GM15510 (cell line): ENCODE results near the gene ATRNL1.

Experiments
- POLR2A ChIP-seq: IDR thresholded peaks from 3 replicates; pipeline ENCODE4 v1.6.1; 2011; ENCODE audit warnings: borderline replicate concordance; ENCODE audit not compliant: insufficient read length; ENCODE audit errors: extremely low read depth

ATRNL1 gene

GRCh38 chr10:115427611-115428010, 334.4 kb downstream of the ATRNL1 start:
- TF ChIP-seq POLR2A = no peak

- TF ChIP-seq POLR2A = no peak
Observed at GRCh38 chr10:115432188-115432819, 339.1 kb downstream of the ATRNL1 start.

- TF ChIP-seq POLR2A = no peak
Observed at GRCh38 chr10:115436999-115437398, 343.8 kb downstream of the ATRNL1 start.

GRCh38 chr10:115441907-115442545, 348.9 kb downstream of the ATRNL1 start:
- no peak for TF ChIP-seq POLR2A

DNA sequence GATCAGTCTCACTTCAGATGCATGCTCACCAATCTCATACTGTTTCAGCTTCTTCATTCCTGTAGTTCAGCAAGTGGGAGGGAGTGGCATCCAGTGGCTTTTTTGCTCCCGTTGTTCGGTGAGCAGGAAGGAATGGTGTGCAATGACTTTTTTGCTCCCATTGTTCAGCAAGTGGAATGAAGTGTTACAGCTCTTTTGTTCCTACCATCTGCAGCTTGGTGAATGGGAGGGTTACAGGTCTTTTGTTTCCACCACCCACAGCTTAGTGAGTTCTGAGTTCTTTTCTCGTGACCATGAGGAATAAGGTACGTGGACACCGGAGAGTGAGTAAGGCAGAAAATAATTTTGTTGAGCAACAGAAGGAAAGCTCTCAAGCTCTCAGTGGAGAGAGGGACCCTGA, 363.6 kb downstream of the ATRNL1 start:
- TF ChIP-seq POLR2A = no peak

- no peak for TF ChIP-seq POLR2A
Observed at GRCh38 chr10:115483294-115483693, 390.1 kb downstream of the ATRNL1 start.

DNA sequence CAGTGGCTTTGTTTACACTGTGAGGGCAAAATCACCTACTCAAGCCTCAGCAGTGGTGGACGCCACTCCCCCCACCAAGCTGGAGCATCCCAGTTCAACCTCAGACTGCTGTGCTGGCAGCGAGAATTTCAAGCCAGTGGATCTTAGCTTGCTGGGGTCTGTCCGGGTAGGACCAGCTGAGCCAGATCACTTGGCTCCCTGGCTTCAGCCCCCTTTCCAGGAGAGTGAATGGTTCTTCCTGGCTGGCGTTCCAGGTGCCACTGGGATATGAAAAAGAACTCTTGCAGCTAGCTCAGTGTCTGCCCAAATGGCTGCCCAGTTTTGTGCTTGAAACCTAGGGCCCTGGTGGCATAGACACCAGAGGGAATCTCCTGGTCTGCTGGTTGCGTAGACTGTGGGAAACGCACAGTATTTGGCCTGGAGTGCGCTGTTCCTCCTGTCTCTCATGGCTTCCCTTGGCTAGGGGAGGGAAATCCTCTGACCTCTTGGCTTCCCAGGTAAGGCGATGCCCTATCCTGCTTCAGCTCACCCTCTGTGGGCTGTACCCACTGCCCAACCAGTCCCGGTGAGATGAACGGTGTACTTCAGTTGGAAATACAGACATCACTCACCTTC, 398.5 kb downstream of the ATRNL1 start:
- TF ChIP-seq POLR2A = no peak

GRCh38 chr10:115503546-115503945, 410.4 kb downstream of the ATRNL1 start:
- no peak for TF ChIP-seq POLR2A

DNA sequence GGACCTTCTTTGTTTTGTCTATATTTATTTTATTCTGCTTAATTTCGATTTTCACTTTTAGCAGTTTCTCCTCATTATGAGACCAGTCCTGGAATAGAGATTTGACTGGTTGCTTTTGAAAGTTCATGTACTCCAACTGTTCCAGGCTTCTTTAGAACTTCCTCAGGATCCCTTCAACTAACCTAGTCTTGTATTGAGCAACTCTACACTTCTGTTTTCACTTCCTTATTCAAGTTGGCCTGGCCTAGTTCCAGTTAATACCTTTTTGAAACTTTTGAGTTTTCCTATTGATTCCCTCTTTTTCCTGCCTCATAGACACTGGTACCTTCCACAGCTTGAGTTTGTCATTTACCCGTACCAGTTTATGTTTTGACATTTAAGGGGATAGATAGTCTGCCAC, 421.7 kb downstream of the ATRNL1 start:
- TF ChIP-seq POLR2A = no peak

- no peak for TF ChIP-seq POLR2A
Observed at GRCh38 chr10:115525141-115525540, 432.0 kb downstream of the ATRNL1 start.

DNA sequence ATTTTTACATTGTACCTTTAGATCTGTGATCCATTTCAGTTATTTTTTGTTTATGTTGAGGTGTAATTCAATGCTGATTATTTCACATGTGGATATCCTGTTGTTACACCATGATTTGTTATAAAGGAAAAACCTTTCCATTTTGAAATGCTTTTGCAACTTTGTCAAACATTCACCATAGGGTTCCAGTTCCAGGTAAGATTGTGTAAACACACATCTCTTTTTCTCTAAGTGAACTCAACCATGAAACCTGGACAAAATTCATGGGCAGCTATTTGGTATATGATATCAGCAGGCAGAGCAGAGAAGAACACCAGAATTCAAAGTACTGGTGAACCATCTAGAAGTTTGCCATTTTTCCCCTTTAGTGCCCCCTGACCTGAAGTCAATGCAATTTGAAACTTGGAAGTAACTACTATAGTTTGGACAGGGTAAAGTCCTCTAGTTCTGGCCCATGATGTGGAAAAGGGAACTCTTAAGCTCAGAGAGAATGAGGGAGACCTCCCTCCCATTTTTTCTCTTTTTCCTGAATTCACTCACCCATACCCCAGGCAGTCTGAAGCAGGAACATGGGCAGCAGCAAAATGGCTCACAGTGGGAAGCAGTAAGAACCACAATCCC, 446.1 kb downstream of the ATRNL1 start:
- TF ChIP-seq POLR2A = no peak

DNA sequence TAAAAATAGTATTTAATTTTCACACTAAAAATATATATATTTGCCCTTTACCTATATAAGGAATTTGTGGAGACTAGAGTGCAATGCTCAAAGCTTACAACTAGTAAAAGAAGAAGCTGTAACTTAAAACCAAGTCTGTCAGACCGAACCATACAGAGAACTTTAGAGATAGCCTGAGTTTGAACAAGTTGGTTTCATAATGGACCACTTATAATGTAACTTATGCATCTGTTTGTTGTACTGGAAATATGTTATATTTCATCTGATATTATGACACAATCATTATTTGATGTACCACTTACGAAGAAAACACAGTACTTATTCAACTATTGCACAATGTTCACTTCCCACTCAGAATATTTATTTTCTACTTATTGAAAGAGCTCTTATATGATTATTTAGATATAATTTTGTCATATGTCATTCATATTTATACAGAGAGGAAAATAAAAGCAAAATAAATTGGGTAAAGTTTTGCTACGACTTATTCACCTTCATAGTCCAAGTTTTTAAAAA, 462.8 kb downstream of the ATRNL1 start:
- TF ChIP-seq POLR2A = no peak

DNA sequence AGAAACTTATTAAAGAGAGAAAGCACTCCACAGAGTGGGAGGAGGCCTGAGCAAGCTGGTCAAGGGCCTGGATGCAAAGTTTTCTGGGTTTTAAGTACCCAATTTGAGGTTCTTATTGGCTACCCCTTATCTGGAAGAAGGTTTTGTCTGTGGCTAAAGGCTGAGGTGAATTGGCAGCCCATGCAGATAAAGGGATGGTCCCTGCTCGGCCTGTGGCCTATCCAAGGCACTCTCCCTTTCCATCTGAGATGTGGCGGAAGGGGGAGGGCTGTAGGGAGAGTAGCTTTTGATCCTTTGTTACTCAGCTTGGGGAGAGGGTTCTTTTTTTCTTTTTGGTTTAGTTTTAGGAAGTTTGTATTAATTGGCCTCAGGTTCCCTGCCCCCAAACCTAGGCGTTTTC, 465.1 kb downstream of the ATRNL1 start:
- TF ChIP-seq POLR2A = no peak

DNA sequence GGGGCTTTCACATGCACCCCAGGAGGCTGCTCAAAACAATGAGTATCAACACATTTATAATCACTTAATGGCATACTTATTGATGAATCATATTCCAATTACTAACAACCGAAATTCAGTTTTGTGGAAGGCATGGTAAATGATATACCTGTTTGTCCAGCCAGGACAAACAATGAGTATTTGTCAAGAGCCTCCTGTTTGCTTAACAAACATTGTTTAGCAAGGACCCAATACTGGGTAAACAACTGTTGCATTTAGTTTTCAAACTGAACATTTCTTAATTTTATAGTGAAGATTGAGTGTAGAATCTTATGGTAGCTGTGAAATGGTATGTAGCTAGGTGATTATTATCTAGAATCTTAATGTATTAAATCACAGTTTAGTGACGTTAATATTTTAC, 473.7 kb downstream of the ATRNL1 start:
- no peak for TF ChIP-seq POLR2A

DNA sequence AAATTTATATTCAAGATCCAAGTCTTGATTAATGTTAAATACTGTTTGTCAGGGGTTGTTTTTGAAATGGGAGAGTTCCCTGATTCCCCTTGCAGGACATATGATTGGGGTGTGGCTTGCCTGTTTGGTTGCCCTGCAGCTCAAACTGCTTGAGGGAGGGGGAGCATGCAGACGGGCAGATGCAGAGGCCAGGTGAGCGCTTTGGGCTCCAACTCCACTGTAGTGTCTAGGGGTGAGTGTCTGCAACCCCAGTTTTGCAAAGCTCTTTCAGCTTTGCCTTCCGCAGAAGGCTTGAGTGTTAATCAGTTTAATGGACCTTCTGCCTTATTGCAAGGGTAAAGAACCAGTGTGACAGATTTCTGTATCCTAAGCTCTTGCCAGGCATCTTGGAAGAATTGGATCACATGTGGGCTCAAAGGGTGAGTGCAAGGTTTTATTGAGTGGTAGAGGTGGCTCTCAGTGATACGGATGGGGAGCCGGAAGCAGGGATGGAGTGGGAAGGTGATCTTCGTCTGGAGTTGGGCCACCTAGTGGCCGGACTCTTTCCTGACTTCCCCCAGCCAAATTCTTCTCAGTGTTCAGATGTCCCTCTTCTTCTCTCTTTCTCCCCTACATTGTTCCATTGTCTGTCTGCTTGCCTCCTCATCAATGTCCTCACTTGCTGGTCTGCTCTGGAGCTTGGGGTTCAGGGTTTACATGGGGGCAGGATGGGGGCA, 479.7 kb downstream of the ATRNL1 start:
- no peak for TF ChIP-seq POLR2A
